Body of pancreas (tissue), 4 donors: ENCODE measurements around the gene WWOX.

Experiments
- POLR2A ChIP-seq, 3 donors: fragments of 450-650 bp; IDR thresholded peaks; one replicate each; pipeline ENCODE4 v1.6.1; 2016; ENCODE audit warnings: antibody characterized with exemption in 3 of 3, mild to moderate bottlenecking in 2 of 3
- TF ChIP-seq, protein P1 (sequence below), 7 experiments: fragments of 450-650 bp in 4 of 7; fragments of 200-600 bp in 3 of 7; sonication (generic) in 3 of 7; IDR thresholded peaks; one replicate each; pipeline ENCODE4 v1.5.1; 2016 to 2019; ENCODE audit warnings: antibody characterized with exemption in 7 of 7

DNA sequence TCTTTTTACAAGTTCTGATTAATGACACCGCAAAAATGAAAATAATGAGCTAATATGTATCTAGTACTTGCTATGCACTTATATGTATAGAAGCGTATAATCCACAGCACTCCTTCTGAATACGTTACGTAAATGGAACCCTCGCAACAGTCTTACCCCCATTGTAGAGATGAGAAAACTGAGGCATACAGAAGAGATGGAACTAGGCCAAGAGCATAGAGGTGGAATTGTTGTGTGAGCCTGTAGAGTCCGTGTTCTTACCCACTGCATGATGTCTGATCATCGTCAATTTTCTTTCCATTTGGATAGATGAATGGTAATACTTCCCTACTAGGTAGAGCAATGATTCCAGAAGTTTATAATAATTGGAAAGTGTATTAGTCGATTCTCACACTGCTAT lies 394.1 kb downstream of the WWOX start:
- TF ChIP-seq, protein P1, sequence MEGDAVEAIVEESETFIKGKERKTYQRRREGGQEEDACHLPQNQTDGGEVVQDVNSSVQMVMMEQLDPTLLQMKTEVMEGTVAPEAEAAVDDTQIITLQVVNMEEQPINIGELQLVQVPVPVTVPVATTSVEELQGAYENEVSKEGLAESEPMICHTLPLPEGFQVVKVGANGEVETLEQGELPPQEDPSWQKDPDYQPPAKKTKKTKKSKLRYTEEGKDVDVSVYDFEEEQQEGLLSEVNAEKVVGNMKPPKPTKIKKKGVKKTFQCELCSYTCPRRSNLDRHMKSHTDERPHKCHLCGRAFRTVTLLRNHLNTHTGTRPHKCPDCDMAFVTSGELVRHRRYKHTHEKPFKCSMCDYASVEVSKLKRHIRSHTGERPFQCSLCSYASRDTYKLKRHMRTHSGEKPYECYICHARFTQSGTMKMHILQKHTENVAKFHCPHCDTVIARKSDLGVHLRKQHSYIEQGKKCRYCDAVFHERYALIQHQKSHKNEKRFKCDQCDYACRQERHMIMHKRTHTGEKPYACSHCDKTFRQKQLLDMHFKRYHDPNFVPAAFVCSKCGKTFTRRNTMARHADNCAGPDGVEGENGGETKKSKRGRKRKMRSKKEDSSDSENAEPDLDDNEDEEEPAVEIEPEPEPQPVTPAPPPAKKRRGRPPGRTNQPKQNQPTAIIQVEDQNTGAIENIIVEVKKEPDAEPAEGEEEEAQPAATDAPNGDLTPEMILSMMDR (IDR thresholded peaks at IDR 0.05): no peak
- no peak for TF ChIP-seq POLR2A (IDR thresholded peaks at IDR 0.05)
